Esophagus (tissue), 2 donors: Measurements from ENCODE around the gene FFAR3. TPM values are rescaled to one million over a fixed set of nuclear protein-coding genes. Genes with fewer than 3 reads are reported as not detected.
"Not testable (repeated sequence)": the region's sequence is repeated elsewhere in the genome, so short reads cannot be mapped to it uniquely, and the experiment has no call there.

Source experiments
- H3K27ac ChIP-seq, 2 donors: one replicate each; pipeline ENCODE4 v1.5.1; 2013; ENCODE audit warnings: low read depth in 2 of 2, mild to moderate bottlenecking in 2 of 2, inconsistent platforms in 1 of 2, low read length in 1 of 2, moderate library complexity in 1 of 2
- H3K27me3 ChIP-seq, 2 donors: one replicate each; pipeline ENCODE4 v1.6.1; 2013; ENCODE audit warnings: low read length in 2 of 2, control low read depth in 1 of 2, mild to moderate bottlenecking in 1 of 2; ENCODE audit not compliant: insufficient read depth in 2 of 2, control insufficient read depth in 1 of 2
- H3K36me3 ChIP-seq, 2 donors: one replicate each; pipeline ENCODE4 v1.6.1; 2013; ENCODE audit warnings: low read length in 1 of 2; ENCODE audit not compliant: control insufficient read depth in 2 of 2, insufficient read depth in 2 of 2
- H3K4me1 ChIP-seq, 2 donors: one replicate each; pipeline ENCODE4 v1.6.1; 2013; ENCODE audit warnings: low read length in 1 of 2; ENCODE audit not compliant: control insufficient read depth in 2 of 2, insufficient read depth in 2 of 2
- H3K4me3 ChIP-seq, 2 donors: one replicate each; pipeline ENCODE4 v1.5.1; 2013; ENCODE audit warnings: low read length in 2 of 2, mild to moderate bottlenecking in 2 of 2, low read depth in 1 of 2, moderate library complexity in 1 of 2
- H3K9me3 ChIP-seq, 2 donors: one replicate each; pipeline ENCODE4 v1.6.1; 2013; ENCODE audit warnings: mild to moderate bottlenecking in 2 of 2, low read depth in 1 of 2, low read length in 1 of 2, moderate library complexity in 1 of 2; ENCODE audit not compliant: control insufficient read depth in 2 of 2, insufficient read depth in 1 of 2
- WGBS, 2 donors: extraction: QIAGEN DNeasy Blood & Tissue Kit; methylation state at CpG; one replicate each; pipeline ENCODE4 v1.1.7; 2013; 5-methylcytosine and 5-hydroxymethylcytosine counted together
- polyA plus RNA-seq, 2 donors: library from polyadenylated mRNA; stranded (reverse); fragments of 200-250 nt; gene quantifications; one replicate each; pipeline ENCODE4 v1.2.3, GENCODE V29; 2013
- donor health status: healthy with polysubstance abuse.
- donor health status: Bipolar disorder and iron deficiency.

Gene FFAR3
- polyA plus RNA-seq, 2 donors: not detected

- Histone ChIP-seq H3K36me3 (no peaks in the 10 kb centered on the region), H3K4me1 (no peaks in the 10 kb centered on the region), H3K27ac (no peak overlapping the region), H3K9me3 (no peaks in the 10 kb centered on the region), H3K4me3 (no peak overlapping the region), H3K27me3 (no peaks in the 10 kb centered on the region)
- WGBS, 2 donors: 87 to 88% methylated on average over 14 of the region's 14 CpGs
Observed at GRCh38 chr19:35396240-35396885, 38.1 kb downstream of the FFAR3 start.

GRCh38 chr19:35397064-35397463, 38.8 kb downstream of the FFAR3 start:
- Histone ChIP-seq H3K9me3 (no peaks in the 10 kb centered on the region), H3K36me3 (no peaks in the 10 kb centered on the region), H3K27me3 (no peaks in the 10 kb centered on the region), H3K4me3 (no peak overlapping the region), H3K27ac (no peak overlapping the region), H3K4me1 (no peaks in the 10 kb centered on the region)
- 61 to 75% methylated on average over 6 of the region's 6 CpGs for WGBS, 2 donors

- WGBS, 2 donors: 86 to 88% methylated on average over 12 of the region's 12 CpGs
- Histone ChIP-seq H3K27me3 (no peaks in the 10 kb centered on the region), H3K27ac (no peak overlapping the region), H3K4me3 (no peak overlapping the region), H3K36me3 (no peaks in the 10 kb centered on the region), H3K9me3 (no peaks in the 10 kb centered on the region), H3K4me1 (no peaks in the 10 kb centered on the region)
Observed at GRCh38 chr19:35398570-35398969, 40.3 kb downstream of the FFAR3 start.

- Histone ChIP-seq H3K4me1 (no peaks in the 10 kb centered on the region), H3K27me3 (no peaks in the 10 kb centered on the region), H3K9me3 (no peaks in the 10 kb centered on the region), H3K4me3 (no peak overlapping the region), H3K27ac (no peak overlapping the region), H3K36me3 (no peaks in the 10 kb centered on the region)
- 71 to 73% methylated on average over 4 of the region's 4 CpGs for WGBS, 2 donors
Observed at GRCh38 chr19:35399231-35399630, 41.0 kb downstream of the FFAR3 start.

- no peaks in the 10 kb centered on the region for H3K9me3 ChIP-seq
- no peak overlapping the region for H3K4me3 ChIP-seq
- H3K27ac ChIP-seq: no peak overlapping the region
- no peaks in the 10 kb centered on the region for H3K4me1 ChIP-seq
- no peaks in the 10 kb centered on the region for H3K36me3 ChIP-seq
- 82 to 83% methylated on average over 10 of the region's 10 CpGs for WGBS, 2 donors
- no peaks in the 10 kb centered on the region for H3K27me3 ChIP-seq
Observed at GRCh38 chr19:35399948-35400772, 41.9 kb downstream of the FFAR3 start.

- Histone ChIP-seq H3K4me3 (no peak overlapping the region), H3K36me3 (no peaks in the 10 kb centered on the region), H3K27ac (no peak overlapping the region), H3K27me3 (no peaks in the 10 kb centered on the region), H3K9me3 (no peaks in the 10 kb centered on the region), H3K4me1 (no peaks in the 10 kb centered on the region)
- 79 to 85% methylated on average over 7 of the region's 7 CpGs for WGBS, 2 donors
Observed at GRCh38 chr19:35400773-35401100, 42.5 kb downstream of the FFAR3 start.

GRCh38 chr19:35401416-35401815, 43.2 kb downstream of the FFAR3 start:
- WGBS, 2 donors: 80 to 82% methylated on average over 9 of the region's 9 CpGs
- not testable (repeated sequence) for H3K27me3 ChIP-seq, H3K4me3 ChIP-seq, H3K27ac ChIP-seq, H3K9me3 ChIP-seq, H3K36me3 ChIP-seq, H3K4me1 ChIP-seq

- H3K4me1 ChIP-seq: no peaks in the 10 kb centered on the region
- WGBS, 2 donors: 85 to 89% methylated on average over 8 of the region's 8 CpGs
- H3K36me3 ChIP-seq: no peaks in the 10 kb centered on the region
- peaks cover 0 to 3% of the 10 kb centered on the region in 2 donors for H3K9me3 ChIP-seq
- no peak overlapping the region for H3K4me3 ChIP-seq
- H3K27me3 ChIP-seq: no peaks in the 10 kb centered on the region
- no peak overlapping the region for H3K27ac ChIP-seq
Observed at GRCh38 chr19:35403116-35403760, 45.0 kb downstream of the FFAR3 start.

- H3K4me3 ChIP-seq: no peak overlapping the region
- H3K36me3 ChIP-seq: no peaks in the 10 kb centered on the region
- no peaks in the 10 kb centered on the region for H3K27me3 ChIP-seq
- H3K27ac ChIP-seq: no peak overlapping the region
- H3K4me1 ChIP-seq: no peaks in the 10 kb centered on the region
- 45 to 63% methylated on average over 11 of the region's 11 CpGs for WGBS, 2 donors
- peaks cover 0 to 3% of the 10 kb centered on the region in 2 donors for H3K9me3 ChIP-seq
Observed at GRCh38 chr19:35404879-35405622, 46.8 kb downstream of the FFAR3 start.
